Left colon (tissue), 2 donors: ENCODE data around the gene MTFP1. TPM values are rescaled to one million over a fixed set of nuclear protein-coding genes. Genes with fewer than 3 reads are reported as not detected.

ENCODE experiments used
- ATAC-seq: fragments of 200-7000 bp; cut with Tn5 transposase; one replicate; pipeline ENCODE4 v1.9.1; 2020; ENCODE audit warnings: mild to moderate bottlenecking, moderate library complexity
- DNase-seq, 2 donors: peaks; one replicate each; pipeline ENCODE4 v3.0.0-alpha.2; 2020
- intact Hi-C, 2 donors: fragments of 100-400 bp; cut with DNase I in 1 of 2; cut with micrococcal nuclease in 1 of 2; formaldehyde crosslinking; loops; one replicate each; pipeline versions ENCODE4 v1.11.2 to v1.14.0; 2022; cut with DNase I, micrococcal nuclease
- total RNA-seq, 2 donors: library from RNA; stranded (reverse); fragmentation: NEBNext Ultra II Directional; extraction: Animal tissue kit (Norgen Biotek cat#: 25700); gene quantifications; one replicate each; pipeline ENCODE4 v1.2.1, GENCODE V29; 2021
- donor health status: DM: no; HTN: no; CAD: no.
- donor health status: DM: yes; HTN: yes; CAD: no.

The MTFP1 gene
- total RNA-seq, 2 donors from 2014 or later, result 23.1 to 34.9 TPM

DNA sequence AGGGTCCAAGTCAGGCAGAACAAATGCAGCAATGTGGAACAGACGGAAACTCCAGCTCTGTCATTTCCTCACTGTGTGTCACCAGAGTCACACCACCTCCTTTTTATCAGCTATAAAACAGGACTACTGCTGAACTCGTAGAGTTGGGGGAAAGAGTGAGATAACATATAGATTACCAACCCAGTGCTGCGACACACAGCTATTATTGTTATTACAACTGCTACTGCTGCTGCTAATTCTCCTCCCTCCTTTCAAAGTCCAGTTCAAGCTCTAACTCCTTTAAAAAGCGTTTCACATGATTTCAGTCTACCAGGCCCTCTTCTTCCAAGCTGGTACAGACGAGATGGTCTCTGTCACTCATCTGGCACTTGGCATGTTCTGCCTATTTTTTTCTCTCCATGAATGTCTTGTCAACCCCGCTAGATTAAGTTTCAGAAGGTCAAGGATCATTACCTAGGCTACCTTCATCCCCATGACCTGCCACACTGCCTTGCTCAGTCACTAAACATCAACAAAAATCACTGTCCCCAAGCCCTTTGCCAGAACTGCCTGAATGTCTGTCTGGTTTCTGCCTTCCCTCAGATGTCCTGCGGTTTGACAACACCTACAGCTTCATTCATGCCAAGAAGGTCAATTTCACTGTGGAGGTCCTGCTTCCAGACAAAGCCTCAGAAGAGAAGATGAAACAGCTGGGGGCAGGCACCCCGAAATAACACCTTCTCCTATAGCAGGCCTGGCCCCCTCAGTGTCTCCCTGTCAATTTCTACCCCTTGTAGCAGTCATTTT, 3.7 kb upstream of the MTFP1 start:
- DNase-seq (no peak), ATAC-seq (peak; percentile 22)
- intact Hi-C loops, result no loop called here

DNA sequence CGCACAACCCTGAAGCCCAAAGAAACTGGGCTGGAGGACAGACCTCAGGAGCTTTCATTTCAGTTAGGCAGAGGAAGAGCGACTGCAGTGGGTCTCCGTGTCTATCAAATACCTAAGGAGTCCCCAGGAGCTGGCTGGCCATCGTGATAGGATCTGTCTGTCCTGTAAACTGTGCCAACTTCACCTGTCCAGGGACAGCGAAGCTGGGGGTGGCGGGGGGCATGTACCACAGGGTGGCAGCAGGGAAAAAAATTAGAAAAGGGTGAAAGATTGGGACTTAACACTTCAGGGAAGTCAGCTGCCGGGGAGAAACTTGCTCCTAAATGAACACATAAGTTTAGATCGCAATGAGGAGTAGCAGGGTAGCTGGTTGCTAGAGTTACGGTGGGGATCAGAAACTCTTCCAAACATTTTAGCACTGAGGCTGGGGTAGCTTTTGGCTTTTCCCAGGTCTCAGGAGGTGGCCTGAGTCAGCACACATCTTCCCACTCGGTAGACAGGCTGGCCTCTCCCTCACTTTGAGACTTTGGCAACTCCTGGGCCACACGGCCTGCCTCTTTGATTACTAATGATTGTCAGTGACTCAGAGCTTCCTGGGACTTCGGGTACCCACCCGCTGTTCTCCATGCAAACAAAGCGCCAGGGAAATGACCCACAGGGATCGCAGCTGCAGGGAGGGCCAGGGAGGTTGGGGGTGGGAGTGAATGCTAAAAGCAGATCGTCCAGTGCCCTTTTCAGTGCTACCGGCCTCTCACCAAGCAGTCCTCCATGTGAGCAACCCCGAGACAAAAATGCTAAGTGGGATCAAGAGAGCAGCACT, 2.9 kb upstream of the MTFP1 start:
- peak; percentile 65 to 86 for DNase-seq
- intact Hi-C loops, result no loop called here
- peak; percentile 50 for ATAC-seq

DNA sequence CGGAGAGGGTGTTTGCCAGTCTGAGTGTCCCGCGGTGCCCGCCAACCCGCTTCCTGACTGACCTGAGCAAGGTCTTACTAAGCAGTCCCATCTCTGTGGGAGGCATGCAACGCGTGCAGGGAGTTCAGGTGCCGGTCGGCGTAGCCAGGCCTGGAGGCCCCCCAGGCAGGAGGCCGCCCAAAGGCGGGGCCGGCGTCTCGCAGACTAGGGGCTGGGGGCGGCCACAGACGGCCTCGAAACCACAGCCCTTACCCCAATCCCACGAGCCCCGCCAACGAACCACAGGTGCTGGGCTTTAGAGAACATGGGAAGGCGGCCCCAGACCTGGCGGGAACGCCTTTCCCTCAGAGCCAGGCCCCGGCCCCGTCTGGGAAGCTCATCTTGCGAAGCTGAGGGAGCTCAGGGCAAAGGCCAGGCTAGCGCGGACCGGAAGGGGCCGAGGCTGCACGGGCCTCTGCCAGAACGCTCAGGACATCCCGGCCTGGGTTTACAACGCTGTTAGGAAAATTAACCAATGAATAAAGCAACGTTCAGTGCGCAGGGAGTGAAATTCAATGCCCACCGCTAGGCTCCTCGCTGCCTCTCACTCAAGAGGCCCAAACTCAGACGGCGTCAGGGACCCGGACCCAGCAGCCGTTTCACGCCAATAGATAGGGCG, 2.1 kb upstream of the MTFP1 start:
- DNase-seq, result peak; percentile 58 to 82
- intact Hi-C loops, result no loop called here
- peak; percentile 64 for ATAC-seq

DNA sequence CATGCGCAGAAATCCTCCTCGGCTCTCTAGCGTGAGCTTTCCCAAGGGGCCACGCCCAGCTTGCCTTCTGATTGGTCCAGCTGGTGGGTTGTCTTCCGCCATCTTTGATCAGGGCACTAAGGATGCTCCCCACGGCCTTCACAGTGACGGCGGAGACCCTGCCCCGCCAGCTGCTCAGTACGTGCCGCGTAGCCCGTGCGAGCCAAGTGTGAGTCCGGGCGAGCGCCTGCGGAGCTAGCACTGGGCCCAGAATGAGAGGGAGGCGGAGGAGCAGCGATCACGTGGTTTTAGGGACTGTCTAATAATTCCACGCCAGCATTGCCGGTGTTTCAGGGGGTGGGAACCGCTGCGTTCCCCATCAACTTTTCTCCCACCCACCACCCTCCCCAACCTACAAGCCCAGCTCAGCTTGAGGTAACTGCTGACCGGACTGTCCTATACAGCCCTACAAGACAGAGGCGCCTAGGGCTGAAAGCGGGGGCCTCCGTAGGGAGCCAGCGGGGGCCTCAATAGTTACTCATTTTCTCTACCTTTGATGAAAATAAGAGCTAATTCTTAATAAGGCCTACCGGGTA, 1.5 kb upstream of the MTFP1 start:
- ATAC-seq, result peak; percentile 76
- intact Hi-C loops, result no loop called here
- peak; percentile 99 for DNase-seq

DNA sequence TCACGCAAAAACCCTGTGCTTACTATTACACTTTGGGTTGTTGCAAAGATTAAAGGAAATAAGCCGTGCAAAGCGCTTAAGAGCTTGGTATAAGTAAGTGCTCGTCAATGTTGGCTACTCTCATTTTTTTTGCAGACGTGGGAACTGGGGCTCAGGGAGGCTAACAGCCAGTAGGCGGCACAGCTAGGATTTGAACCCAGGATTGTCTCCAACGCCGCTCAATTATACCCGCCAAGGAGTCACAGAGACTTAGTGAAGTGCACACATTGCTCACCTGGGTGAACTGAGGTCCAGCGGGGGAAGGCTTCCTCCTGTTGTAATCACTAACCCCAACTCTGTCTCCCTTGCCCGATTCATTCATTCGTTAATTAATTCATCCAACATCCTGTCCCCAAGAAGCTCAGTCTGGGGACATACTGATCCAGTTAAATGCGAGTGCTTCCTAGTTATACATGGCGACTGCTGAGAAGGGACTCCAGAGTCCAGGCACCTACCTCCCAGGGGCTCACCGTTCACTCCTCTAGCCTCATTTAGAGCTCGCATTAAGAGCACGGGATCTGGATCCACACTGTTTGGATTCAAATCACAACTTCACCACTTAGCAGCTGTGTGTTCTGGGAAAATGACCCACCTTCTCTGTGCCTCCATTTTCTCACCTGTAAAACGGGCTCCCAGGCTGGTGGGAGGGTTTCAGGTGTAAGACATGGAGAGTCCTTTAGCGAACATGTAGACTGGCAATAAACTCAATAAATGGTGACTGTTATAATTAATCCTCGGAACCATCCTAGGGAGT, 838 bp upstream of the MTFP1 start:
- intact Hi-C loops, result no loop called here
- peak; percentile 26 to 39 for DNase-seq
- no peak for ATAC-seq

DNA sequence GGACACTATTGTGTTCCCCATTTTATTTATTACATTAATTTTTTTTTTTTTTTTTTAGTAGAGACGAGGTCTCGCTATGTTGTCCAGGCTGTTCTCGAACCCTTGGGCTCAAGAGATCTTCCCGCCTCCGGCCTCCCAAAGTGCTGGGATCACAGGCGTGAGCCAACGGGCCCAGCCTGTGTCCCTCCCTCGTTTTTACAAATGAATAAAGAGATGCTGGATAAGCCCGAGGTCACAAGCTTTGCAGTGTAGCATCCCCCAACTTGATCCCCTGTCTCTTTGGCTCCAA, 297 bp upstream of the MTFP1 start:
- intact Hi-C loops, result no loop called here
- no peak for DNase-seq
- ATAC-seq, result no peak

DNA sequence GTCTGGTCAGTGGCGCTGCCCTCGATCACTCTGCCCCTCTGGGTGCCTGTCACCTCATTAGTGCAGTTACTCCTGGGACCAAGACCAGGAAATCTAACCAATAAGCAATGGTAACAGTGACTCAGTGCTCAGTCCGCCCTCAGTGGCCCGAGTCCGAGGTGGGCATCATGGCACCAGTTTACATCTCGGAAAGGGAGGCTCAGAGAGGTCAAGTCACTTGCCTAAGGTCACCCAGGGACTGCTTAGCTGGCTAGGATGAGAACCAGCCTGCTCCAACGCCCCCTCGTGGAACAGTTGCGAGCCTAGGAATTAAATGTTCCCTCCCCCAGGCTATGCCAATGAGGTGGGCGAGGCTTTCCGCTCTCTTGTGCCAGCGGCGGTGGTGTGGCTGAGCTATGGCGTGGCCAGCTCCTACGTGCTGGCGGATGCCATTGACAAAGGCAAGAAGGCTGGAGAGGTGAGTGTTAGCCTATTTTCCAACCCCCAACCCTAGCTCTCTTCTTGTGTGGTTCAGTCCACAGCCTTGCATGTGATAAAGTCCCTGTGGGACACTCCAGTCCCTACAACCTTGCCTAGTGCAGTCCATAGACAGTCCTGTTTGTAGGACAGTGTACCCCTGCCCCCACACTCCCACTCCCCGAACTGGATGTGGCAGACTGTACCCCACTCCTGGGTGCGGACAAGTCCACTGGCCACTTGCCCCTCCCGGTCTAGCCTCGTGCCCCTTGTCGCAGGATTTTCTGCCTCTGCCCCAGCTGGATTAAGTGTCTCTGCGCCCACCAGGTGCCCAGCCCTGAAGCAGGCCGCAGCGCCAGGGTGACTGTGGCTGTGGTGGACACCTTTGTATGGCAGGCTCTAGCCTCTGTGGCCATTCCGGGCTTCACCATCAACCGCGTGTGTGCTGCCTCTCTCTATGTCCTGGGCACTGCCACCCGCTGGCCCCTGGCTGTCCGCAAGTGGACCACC, 1.1 kb downstream of the MTFP1 start:
- ATAC-seq (peak; percentile 50), DNase-seq (peak; percentile 93 to 97)
- intact Hi-C loops, result no loop called here

DNA sequence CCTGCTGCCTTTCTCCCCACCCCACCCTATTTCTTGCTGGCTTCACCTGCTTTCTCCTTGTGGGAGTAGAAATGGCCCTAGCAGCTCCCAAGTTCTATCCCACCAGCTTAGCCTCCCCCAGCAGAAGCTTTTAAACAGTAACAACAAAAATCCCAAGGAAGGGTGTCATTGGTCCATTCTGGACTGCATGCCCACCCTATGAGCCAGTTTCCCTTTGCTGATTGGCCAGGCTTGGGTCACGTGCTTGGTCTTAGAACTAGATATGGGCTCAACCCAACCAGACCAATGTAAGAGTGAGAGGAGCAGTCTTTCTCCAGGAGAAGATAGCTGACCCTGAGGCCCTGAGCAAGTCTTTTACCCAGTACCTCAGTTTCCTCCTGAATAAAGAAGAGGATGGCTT, 2.3 kb downstream of the MTFP1 start:
- DNase-seq, result no peak
- intact Hi-C loops, result no loop called here
- no peak for ATAC-seq

DNA sequence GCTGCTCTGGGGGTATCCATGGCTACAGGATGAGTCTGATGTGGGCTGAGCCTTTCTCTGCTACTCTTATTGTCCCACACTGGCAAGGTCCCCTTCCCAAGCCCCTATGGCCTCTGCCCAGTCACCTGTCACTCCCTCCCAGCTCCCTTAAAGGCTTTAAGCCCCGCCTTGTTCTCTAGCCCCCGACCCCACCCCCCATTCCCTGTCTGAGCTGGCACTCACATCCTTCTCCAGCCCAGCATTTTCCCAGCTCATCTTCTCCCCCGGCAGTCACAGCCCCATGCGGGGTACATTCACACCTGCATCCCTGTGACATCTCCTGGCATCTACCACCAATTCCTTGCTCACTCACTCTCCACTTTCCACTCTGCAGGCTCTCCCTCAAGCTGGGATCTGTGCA, 4.3 kb downstream of the MTFP1 start:
- no peak for ATAC-seq
- intact Hi-C loops, result no loop called here
- no peak for DNase-seq

DNA sequence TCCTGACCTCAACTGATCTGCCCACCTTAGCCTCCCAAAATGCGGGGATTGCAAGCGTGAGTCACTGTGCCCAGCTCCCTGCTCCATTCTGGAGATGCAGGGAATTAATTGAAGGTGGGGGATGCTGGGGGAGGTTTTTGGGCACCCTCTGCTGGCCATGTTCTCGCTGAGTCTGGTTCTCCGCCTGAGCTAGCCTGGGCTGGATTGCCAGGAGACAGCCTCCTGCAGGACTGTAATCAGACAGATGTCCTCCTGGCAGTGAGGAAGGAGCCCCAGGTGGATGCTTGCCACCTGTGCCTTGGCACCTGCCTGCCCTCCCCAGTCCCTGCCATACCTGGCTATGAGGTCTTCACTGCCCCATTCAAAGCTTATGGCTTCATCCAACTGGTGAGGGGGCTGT, 5.4 kb downstream of the MTFP1 start:
- intact Hi-C loops, result no loop called here
- DNase-seq (no peak), ATAC-seq (no peak)

DNA sequence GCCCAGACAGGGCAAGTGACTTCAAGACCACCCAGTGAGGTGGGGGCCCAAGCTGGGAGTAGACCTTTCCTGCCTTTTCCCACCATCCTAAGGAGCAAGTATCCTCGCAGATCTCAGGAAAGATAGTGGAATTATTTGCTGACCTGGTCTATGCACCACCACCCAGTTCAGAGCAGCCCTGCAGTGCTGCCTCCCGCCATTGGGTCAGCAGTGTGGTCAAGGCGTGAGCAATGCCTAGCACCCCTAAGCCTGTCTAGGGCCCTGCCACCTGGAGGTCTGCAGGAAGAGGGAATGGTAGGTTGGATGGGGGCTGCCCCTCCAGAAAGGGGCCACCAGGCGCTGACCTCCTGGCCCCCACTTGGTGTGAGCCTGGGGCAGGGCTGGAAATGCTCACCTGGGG, 6.5 kb downstream of the MTFP1 start:
- no peak for ATAC-seq

DNA sequence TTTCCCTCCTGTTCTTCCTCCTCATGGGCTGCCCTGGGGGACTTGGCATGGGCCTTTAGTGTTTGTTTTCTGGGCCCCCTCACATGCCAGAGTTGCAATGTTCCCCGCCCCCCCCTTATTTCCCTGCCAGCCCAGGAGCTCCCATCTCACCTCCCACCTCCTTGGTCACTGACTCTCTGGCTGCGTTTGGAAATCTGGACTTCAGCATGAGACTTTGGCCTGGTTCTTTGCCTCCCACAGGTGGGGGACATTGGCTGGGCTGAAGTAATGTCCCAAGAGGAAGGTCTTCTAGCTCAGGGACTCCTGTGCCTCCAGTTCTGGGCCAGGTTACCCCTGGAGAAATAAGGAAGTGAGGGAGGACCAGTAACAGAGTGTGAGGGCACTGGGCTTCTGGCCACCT, 7.0 kb downstream of the MTFP1 start:
- intact Hi-C loops, result no loop called here
- DNase-seq, result no peak
- no peak for ATAC-seq

More for the DNA sequence above, 6.5 kb downstream of the MTFP1 start:
- no peak for DNase-seq
- intact Hi-C loops, result no loop called here

DNA sequence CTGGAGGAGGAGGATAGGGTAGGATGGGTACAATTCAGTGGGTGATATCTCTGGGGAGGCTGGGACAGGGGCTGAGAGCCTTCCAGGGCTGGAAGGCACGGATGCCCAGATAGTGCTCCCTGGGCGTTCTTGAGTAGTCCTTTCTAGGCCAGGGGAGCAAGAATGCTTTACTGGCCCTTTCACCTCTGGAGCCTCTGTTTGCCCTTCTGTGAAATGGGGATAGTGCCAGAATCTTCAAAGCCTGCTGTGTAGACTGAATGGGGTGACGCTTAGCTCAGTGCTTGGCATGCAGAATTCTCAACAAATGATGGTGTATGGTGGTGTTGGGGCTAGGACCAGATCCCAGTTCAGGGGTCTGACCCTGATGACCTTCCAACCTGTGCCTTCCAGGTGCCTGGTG, 7.7 kb downstream of the MTFP1 start:
- no peak for DNase-seq
- intact Hi-C loops, result no loop called here
- ATAC-seq, result no peak

DNA sequence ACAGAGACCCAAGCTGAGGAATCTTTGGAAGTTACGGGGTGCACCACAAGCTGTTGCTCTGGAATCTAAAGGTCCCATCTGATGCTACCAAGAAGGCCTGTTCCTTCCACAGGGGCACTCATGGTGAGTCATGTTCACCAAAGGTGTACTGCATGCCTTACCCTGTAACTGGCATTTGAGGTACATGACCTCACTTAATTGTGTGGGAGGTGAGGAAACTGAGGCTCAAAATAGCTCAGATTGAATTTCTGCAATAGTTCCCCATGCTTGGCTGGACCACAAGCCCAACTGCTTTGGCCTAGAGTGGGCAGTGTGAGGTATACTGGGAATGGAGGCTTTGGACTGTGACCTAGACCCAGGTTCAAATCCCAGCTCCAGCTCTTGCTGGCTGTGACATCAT, 8.2 kb downstream of the MTFP1 start:
- DNase-seq (no peak), ATAC-seq (no peak)
- intact Hi-C loops, result no loop called here

DNA sequence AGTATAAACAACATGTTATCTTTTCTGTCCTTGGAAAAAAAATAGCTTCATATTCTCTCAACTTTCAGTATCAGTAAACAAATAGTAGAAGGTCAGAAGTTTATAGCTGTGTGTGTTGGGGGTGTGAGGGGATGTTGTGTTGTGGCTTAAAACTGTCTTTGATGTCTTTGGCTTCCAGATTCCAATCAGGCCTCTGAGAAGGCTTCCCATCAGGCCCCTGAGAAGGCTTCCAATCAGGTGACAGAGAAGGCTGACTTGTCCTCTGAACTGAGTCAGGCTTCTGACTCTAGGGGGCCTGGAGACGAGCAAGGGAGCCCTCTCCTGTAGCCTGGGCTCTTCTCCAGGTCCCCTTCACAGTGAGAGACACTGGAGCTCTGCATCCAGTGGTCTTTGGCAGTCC, 9.3 kb downstream of the MTFP1 start:
- ATAC-seq (no peak), DNase-seq (no peak)
- intact Hi-C loops, result no loop called here

DNA sequence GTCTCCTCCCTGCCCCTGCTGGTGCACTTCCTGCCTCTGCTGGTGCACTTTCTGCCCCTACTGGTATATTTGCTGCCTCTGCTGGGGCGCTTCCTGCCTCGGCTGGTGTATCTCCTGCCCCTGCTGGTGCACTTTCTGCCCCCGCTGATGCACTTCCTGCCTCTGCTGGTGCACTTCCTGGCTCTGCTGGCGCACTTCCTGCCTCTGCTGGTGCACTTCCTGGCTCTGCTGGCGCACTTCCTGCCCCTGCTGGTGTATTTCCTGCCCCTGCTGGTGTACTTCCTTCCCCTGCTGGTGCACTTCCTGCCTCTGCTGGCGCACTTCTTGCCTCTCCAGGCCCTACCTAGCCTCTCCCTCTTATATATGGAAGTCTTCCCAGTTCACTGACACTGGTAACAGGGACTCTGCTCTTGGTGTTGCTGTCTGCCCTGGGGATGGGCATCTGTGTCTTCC, 10.1 kb downstream of the MTFP1 start:
- DNase-seq (peak; percentile 48 to 57), ATAC-seq (peak; percentile 19)
- intact Hi-C loops, result no loop called here

DNA sequence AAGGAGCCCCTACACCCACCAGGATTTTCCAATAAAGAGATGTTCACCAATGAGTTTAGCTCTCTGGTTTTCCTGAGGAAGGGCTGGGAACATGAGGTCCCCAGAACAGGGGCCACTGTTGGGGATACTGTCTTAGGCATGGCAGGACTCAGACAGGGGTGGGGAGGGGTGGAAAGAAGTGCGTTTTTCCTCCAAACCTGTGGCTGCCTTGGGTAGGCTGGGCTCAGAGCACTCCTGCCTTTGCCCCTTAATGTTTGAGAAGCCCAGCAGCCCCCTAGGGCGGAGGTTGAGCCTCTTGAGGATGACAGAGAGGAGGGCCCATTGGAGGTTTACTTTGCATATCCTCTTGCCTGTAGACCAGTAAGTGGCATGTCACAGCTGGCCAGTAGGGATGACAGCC, 10.6 kb downstream of the MTFP1 start:
- ATAC-seq, result no peak
- intact Hi-C loops, result no loop called here

DNA sequence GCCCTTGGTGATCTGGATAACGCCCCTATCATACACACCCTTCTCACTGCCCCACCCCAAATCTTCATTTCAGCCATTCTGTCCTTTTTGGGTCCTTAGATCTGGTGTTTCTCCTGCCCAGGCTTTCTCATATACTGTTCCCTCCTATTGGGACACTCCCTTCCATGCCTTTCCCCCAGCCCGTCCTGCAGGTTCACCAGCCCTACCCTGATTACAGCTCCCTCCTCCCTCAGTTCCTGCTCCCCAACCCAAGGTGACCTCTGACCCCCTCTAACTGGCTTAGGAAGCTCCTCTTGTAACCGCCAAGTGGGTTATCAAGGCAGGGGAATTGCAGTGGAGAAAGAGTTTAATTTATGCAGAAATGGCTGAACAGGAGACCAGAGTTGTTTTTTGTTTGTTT, 13.0 kb downstream of the MTFP1 start:
- ATAC-seq (peak; percentile 88), DNase-seq (no peak)
- intact Hi-C loops, result no loop called here

More for the DNA sequence above, 10.6 kb downstream of the MTFP1 start:
- no peak for DNase-seq
